Measurements from ENCODE around the gene RRP1. TPM values are rescaled to one million over a fixed set of nuclear protein-coding genes. Genes with fewer than 3 reads are reported as not detected.

The RRP1 gene
- total and polyA plus RNA-seq, 2 of the 13 experiments (the other 11 are each of a cell fraction or from before 2014, with no cell fraction given) = 20.1 to 35.1 TPM

GRCh38 chr21:43778469-43779335 lies 10.7 kb upstream of the RRP1 start (continued):
- TF ChIP-seq SALL1 (CRISPR knock-in tag; IDR thresholded peaks at IDR 0.05) = no peak
- peak; percentile 42; the same call in 1 of the 2 replicates for TF ChIP-seq SP4 (CRISPR knock-in tag; IDR thresholded peaks at IDR 0.05)
- TF ChIP-seq, protein P1, sequence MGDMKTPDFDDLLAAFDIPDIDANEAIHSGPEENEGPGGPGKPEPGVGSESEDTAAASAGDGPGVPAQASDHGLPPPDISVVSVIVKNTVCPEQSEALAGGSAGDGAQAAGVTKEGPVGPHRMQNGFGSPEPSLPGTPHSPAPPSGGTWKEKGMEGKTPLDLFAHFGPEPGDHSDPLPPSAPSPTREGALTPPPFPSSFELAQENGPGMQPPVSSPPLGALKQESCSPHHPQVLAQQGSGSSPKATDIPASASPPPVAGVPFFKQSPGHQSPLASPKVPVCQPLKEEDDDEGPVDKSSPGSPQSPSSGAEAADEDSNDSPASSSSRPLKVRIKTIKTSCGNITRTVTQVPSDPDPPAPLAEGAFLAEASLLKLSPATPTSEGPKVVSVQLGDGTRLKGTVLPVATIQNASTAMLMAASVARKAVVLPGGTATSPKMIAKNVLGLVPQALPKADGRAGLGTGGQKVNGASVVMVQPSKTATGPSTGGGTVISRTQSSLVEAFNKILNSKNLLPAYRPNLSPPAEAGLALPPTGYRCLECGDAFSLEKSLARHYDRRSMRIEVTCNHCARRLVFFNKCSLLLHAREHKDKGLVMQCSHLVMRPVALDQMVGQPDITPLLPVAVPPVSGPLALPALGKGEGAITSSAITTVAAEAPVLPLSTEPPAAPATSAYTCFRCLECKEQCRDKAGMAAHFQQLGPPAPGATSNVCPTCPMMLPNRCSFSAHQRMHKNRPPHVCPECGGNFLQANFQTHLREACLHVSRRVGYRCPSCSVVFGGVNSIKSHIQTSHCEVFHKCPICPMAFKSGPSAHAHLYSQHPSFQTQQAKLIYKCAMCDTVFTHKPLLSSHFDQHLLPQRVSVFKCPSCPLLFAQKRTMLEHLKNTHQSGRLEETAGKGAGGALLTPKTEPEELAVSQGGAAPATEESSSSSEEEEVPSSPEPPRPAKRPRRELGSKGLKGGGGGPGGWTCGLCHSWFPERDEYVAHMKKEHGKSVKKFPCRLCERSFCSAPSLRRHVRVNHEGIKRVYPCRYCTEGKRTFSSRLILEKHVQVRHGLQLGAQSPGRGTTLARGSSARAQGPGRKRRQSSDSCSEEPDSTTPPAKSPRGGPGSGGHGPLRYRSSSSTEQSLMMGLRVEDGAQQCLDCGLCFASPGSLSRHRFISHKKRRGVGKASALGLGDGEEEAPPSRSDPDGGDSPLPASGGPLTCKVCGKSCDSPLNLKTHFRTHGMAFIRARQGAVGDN (CRISPR knock-in tag; IDR thresholded peaks at IDR 0.05) = peak; percentile 69
- peak; percentile 18; the same call in 1 of the 2 replicates for TF ChIP-seq ZBTB38 (CRISPR knock-in tag; IDR thresholded peaks at IDR 0.05)
- TF ChIP-seq ZSCAN12 (CRISPR knock-in tag; IDR thresholded peaks at IDR 0.05) = no peak
- no peak for TF ChIP-seq SIN3A (IDR thresholded peaks at IDR 0.05; ENCODE audit: borderline replicate concordance, low read depth, low read length)
- no peak for TF ChIP-seq SPEN (CRISPR knock-in tag; IDR thresholded peaks at IDR 0.05; ENCODE audit: low read depth)
- TF ChIP-seq NFYB (CRISPR knock-in tag; IDR thresholded peaks at IDR 0.05) = no peak
- no peak for TF ChIP-seq ZNF788 (CRISPR knock-in tag; IDR thresholded peaks at IDR 0.05; ENCODE audit: borderline replicate concordance)
- TF ChIP-seq RXRB (CRISPR knock-in tag; IDR thresholded peaks at IDR 0.05; ENCODE audit: borderline replicate concordance) = 0 out of 2 replicates have a peak, but pooled peaks have one; percentile 9
- no peak for TF ChIP-seq ZNF704 (CRISPR knock-in tag; IDR thresholded peaks at IDR 0.05; ENCODE audit: borderline replicate concordance)
- TF ChIP-seq BRF2 (CRISPR knock-in tag; IDR thresholded peaks at IDR 0.05) = no peak
- TF ChIP-seq PAF1 (CRISPR knock-in tag; IDR thresholded peaks at IDR 0.05) = no peak
- TF ChIP-seq, protein P2, sequence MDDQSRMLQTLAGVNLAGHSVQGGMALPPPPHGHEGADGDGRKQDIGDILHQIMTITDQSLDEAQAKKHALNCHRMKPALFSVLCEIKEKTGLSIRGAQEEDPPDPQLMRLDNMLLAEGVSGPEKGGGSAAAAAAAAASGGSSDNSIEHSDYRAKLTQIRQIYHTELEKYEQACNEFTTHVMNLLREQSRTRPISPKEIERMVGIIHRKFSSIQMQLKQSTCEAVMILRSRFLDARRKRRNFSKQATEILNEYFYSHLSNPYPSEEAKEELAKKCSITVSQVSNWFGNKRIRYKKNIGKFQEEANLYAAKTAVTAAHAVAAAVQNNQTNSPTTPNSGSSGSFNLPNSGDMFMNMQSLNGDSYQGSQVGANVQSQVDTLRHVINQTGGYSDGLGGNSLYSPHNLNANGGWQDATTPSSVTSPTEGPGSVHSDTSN (CRISPR knock-in tag; IDR thresholded peaks at IDR 0.05; ENCODE audit: borderline replicate concordance) = no peak
- no peak for TF ChIP-seq IRF2 (CRISPR knock-in tag; IDR thresholded peaks at IDR 0.05)
- no peak for TF ChIP-seq ZBTB8A (CRISPR knock-in tag; IDR thresholded peaks at IDR 0.05; ENCODE audit: borderline replicate concordance, low read depth)
